HepG2 (cell line): ENCODE results near the gene SHC1. TPM values are rescaled to one million over a fixed set of nuclear protein-coding genes. Genes with fewer than 3 reads are reported as not detected.

ENCODE experiments used
- DR1 ChIP-seq: sonication (generic); formaldehyde crosslinking; IDR thresholded peaks from 2 replicates; pipeline ENCODE4 v1.8.0; 2021; ENCODE audit warnings: mild to moderate bottlenecking, missing genetic modification reagents, inconsistent platforms
- FOXA3 ChIP-seq: IDR thresholded peaks from 2 replicates; pipeline ENCODE4 v1.6.1; 2016; ENCODE audit warnings: missing genetic modification reagents, missing compliant biosample characterization
- FOXM1 ChIP-seq: sonication (generic); formaldehyde crosslinking; IDR thresholded peaks from 2 replicates; pipeline ENCODE4 v1.5.0; 2020; ENCODE audit warnings: missing genetic modification reagents
- GLI4 ChIP-seq: sonication (generic); formaldehyde crosslinking; IDR thresholded peaks from 2 replicates; pipeline ENCODE4 v1.5.1; 2020; ENCODE audit warnings: missing genetic modification reagents, mild to moderate bottlenecking, moderate library complexity, borderline replicate concordance
- HNRNPUL1 ChIP-seq: fragments of 200-400 bp; formaldehyde crosslinking; IDR thresholded peaks from 2 replicates; pipeline ENCODE4 v1.6.1; 2017; ENCODE audit warnings: low read depth, mild to moderate bottlenecking, low read length, moderate library complexity
- KLF12 ChIP-seq: sonication (generic); formaldehyde crosslinking; IDR thresholded peaks from 2 replicates; pipeline ENCODE4 v1.4.0; 2020; ENCODE audit warnings: missing genetic modification reagents, borderline replicate concordance
- MATR3 ChIP-seq: sonication (generic); formaldehyde crosslinking; IDR thresholded peaks from 2 replicates; pipeline ENCODE4 v1.4.0; 2020; ENCODE audit warnings: missing genetic modification reagents
- NFE2L1 ChIP-seq: sonication (generic); formaldehyde crosslinking; IDR thresholded peaks from 2 replicates; pipeline ENCODE4 v1.4.0; 2020; ENCODE audit warnings: missing genetic modification reagents, mild to moderate bottlenecking, borderline replicate concordance
- NFYC ChIP-seq: IDR thresholded peaks from 2 replicates; pipeline ENCODE4 v1.6.1; 2016; ENCODE audit warnings: missing genetic modification reagents, missing compliant biosample characterization
- RBM22 ChIP-seq: fragments of 200-400 bp; formaldehyde crosslinking; optimal IDR thresholded peaks from 2 replicates; pipeline ENCODE3; 2017; ENCODE audit warnings: mild to moderate bottlenecking, low read length, moderate library complexity
- SSRP1 ChIP-seq: IDR thresholded peaks from 2 replicates; pipeline ENCODE4 v1.6.1; 2016; ENCODE audit warnings: control low read depth
- THAP11 ChIP-seq: IDR thresholded peaks from 2 replicates; pipeline ENCODE4 v1.6.1; 2016; ENCODE audit warnings: missing biosample characterization, missing genetic modification reagents
- YEATS2 ChIP-seq: sonication (generic); formaldehyde crosslinking; IDR thresholded peaks from 2 replicates; pipeline ENCODE4 v1.4.0; 2020; ENCODE audit warnings: missing genetic modification reagents, borderline replicate concordance
- ZBTB21 ChIP-seq: sonication (generic); formaldehyde crosslinking; IDR thresholded peaks from 2 replicates; pipeline ENCODE4 v1.4.0; 2020; ENCODE audit warnings: missing genetic modification reagents
- ZNF44 ChIP-seq: sonication (generic); formaldehyde crosslinking; IDR thresholded peaks from 2 replicates; pipeline ENCODE4 v1.5.1; 2020; ENCODE audit warnings: mild to moderate bottlenecking, missing genetic modification reagents
- polyA plus RNA-seq, 8 experiments: library from polyadenylated mRNA; depleted of rRNA in 3 of 8; stranded (reverse) in 7 of 8; unstranded in 1 of 8; fragments of >200 nt; fragmentation: Illumina TruSeq in 4 of 8; extraction: Trizol in 4 of 8; gene quantifications; 2 replicates each; pipeline versions ENCODE4 v1.2.1 to v1.2.3, GENCODE V29; 2011 to 2016; ENCODE audit warnings: low read depth in 4 of 8, missing spikeins in 1 of 8, mixed read lengths in 1 of 8; ENCODE audit not compliant: insufficient read depth in 1 of 8
- total RNA-seq, 5 experiments: library from RNA; depleted of rRNA; stranded (reverse); fragments of >200 nt; fragmentation: Illumina TruSeq; extraction: Trizol; gene quantifications; 2 replicates each; pipeline ENCODE4 v1.2.3, GENCODE V29; 2016; ENCODE audit warnings: low read depth in 1 of 5
- TF ChIP-seq, protein P1 (sequence below): sonication (generic); formaldehyde crosslinking; IDR thresholded peaks from 2 replicates; pipeline ENCODE4 v1.4.0; 2020; ENCODE audit warnings: missing genetic modification reagents, borderline replicate concordance
- TF ChIP-seq, protein P2 (sequence below): sonication (generic); formaldehyde crosslinking; IDR thresholded peaks from 2 replicates; pipeline ENCODE4 v1.5.0; 2020; ENCODE audit warnings: missing genetic modification reagents, mild to moderate bottlenecking, borderline replicate concordance
- TF ChIP-seq, protein P3 (sequence below): sonication (generic); formaldehyde crosslinking; IDR thresholded peaks from 2 replicates; pipeline ENCODE4 v1.9.0; 2022; ENCODE audit warnings: missing genetic modification reagents, mild to moderate bottlenecking, borderline replicate concordance
- TF ChIP-seq, protein P4 (sequence below): sonication (generic); formaldehyde crosslinking; IDR thresholded peaks from 2 replicates; pipeline ENCODE4 v1.4.0; 2020; ENCODE audit warnings: missing genetic modification reagents, mild to moderate bottlenecking, borderline replicate concordance
- TF ChIP-seq, protein P5 (sequence below): sonication (generic); formaldehyde crosslinking; conservative IDR thresholded peaks from 2 replicates; pipeline ENCODE4 v1.4.0; 2020; ENCODE audit warnings: missing genetic modification reagents
- TF ChIP-seq, protein P6 (sequence below): sonication (generic); formaldehyde crosslinking; conservative IDR thresholded peaks from 2 replicates; pipeline ENCODE4 v1.8.0; 2022; ENCODE audit warnings: low read depth, missing genetic modification reagents

The SHC1 gene
- total and polyA plus RNA-seq, 2 of the 13 experiments (the other 11 are each of a cell fraction or from before 2014, with no cell fraction given): 52.0 to 137 TPM

DNA sequence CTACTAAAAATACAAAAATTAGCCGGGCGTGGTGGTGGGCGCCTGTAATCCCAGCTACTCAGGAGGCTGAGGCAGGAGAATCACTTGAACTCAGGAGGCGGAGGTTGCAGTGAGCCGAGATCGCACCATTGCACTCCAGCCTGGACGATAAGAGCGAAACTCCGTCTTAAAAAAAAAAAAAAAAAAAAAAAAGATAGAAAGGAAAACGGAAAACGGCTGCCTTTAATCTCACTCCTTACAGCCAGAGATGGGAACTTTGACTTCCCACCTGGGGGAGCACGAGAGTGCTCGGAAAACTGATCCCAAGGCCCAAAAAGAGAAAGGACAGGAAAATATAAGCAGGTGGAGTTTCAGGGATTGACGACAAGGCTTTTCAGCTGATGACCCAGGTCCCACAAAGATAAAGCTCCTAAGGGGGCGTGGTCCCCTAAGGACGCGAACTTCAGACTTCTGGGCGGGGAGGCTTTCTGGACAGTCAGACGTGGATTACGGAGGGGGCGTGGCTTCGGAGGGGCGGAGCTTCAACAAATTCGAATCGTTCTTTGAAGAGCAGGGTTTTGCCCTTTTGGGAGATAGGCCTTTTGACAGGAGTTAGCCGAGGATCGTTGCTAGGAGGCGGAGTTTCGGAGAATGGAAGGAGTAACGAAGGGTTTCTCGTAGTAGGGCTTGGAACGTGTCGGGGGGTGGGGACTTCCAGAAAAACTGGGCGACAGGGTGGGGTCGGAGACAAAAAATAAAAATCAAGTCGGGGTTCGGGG lies 3.0 kb upstream of the SHC1 start (continued):
- TF ChIP-seq, protein P1, sequence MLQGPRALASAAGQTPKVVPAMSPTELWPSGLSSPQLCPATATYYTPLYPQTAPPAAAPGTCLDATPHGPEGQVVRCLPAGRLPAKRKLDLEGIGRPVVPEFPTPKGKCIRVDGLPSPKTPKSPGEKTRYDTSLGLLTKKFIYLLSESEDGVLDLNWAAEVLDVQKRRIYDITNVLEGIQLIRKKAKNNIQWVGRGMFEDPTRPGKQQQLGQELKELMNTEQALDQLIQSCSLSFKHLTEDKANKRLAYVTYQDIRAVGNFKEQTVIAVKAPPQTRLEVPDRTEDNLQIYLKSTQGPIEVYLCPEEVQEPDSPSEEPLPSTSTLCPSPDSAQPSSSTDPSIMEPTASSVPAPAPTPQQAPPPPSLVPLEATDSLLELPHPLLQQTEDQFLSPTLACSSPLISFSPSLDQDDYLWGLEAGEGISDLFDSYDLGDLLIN: no peak
- TF ChIP-seq KLF12 (CRISPR knock-in tag) (no peak), FOXM1 (CRISPR knock-in tag) (no peak), GLI4 (no peak), HNRNPUL1 (no peak), MATR3 (no peak), ZBTB21 (CRISPR knock-in tag) (no peak), THAP11 (CRISPR knock-in tag) (no peak), RBM22 (no peak), NFE2L1 (no peak), SSRP1 (no peak; the same call in none of the 2 replicates), YEATS2 (CRISPR knock-in tag) (0 out of 2 replicates have a peak, but pooled peaks have one; percentile 7), ZNF44 (CRISPR knock-in tag) (no peak), NFYC (CRISPR knock-in tag) (no peak), DR1 (CRISPR knock-in tag) (peak; percentile 67; the same call in 1 of the 2 replicates), FOXA3 (peak; percentile 38; the same call in 1 of the 2 replicates)
- TF ChIP-seq, protein P2, sequence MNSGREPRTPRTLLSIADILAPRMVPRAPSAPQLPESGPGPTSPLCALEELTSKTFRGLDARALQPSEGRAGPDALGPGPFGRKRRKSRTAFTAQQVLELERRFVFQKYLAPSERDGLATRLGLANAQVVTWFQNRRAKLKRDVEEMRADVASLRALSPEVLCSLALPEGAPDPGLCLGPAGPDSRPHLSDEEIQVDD (CRISPR knock-in tag): no peak
- TF ChIP-seq, protein P3, sequence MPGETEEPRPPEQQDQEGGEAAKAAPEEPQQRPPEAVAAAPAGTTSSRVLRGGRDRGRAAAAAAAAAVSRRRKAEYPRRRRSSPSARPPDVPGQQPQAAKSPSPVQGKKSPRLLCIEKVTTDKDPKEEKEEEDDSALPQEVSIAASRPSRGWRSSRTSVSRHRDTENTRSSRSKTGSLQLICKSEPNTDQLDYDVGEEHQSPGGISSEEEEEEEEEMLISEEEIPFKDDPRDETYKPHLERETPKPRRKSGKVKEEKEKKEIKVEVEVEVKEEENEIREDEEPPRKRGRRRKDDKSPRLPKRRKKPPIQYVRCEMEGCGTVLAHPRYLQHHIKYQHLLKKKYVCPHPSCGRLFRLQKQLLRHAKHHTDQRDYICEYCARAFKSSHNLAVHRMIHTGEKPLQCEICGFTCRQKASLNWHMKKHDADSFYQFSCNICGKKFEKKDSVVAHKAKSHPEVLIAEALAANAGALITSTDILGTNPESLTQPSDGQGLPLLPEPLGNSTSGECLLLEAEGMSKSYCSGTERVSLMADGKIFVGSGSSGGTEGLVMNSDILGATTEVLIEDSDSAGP (CRISPR knock-in tag): no peak
- TF ChIP-seq, protein P4, sequence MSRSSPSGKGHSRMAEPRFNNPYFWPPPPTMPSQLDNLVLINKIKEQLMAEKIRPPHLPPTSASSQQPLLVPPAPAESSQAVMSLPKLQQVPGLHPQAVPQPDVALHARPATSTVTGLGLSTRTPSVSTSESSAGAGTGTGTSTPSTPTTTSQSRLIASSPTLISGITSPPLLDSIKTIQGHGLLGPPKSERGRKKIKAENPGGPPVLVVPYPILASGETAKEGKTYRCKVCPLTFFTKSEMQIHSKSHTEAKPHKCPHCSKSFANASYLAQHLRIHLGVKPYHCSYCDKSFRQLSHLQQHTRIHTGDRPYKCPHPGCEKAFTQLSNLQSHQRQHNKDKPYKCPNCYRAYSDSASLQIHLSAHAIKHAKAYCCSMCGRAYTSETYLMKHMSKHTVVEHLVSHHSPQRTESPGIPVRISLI (CRISPR knock-in tag): no peak
- TF ChIP-seq, protein P5, sequence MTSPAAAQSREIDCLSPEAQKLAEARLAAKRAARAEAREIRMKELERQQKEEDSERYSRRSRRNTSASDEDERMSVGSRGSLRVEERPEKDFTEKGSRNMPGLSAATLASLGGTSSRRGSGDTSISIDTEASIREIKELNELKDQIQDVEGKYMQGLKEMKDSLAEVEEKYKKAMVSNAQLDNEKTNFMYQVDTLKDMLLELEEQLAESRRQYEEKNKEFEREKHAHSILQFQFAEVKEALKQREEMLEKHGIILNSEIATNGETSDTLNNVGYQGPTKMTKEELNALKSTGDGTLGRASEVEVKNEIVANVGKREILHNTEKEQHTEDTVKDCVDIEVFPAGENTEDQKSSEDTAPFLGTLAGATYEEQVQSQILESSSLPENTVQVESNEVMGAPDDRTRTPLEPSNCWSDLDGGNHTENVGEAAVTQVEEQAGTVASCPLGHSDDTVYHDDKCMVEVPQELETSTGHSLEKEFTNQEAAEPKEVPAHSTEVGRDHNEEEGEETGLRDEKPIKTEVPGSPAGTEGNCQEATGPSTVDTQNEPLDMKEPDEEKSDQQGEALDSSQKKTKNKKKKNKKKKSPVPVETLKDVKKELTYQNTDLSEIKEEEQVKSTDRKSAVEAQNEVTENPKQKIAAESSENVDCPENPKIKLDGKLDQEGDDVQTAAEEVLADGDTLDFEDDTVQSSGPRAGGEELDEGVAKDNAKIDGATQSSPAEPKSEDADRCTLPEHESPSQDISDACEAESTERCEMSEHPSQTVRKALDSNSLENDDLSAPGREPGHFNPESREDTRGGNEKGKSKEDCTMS (CRISPR knock-in tag): no peak
- TF ChIP-seq, protein P6, sequence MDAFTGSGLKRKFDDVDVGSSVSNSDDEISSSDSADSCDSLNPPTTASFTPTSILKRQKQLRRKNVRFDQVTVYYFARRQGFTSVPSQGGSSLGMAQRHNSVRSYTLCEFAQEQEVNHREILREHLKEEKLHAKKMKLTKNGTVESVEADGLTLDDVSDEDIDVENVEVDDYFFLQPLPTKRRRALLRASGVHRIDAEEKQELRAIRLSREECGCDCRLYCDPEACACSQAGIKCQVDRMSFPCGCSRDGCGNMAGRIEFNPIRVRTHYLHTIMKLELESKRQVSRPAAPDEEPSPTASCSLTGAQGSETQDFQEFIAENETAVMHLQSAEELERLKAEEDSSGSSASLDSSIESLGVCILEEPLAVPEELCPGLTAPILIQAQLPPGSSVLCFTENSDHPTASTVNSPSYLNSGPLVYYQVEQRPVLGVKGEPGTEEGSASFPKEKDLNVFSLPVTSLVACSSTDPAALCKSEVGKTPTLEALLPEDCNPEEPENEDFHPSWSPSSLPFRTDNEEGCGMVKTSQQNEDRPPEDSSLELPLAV (CRISPR knock-in tag): no peak
